ENCODE data around the gene ARHGEF12.

The ARHGEF12 gene

DNA sequence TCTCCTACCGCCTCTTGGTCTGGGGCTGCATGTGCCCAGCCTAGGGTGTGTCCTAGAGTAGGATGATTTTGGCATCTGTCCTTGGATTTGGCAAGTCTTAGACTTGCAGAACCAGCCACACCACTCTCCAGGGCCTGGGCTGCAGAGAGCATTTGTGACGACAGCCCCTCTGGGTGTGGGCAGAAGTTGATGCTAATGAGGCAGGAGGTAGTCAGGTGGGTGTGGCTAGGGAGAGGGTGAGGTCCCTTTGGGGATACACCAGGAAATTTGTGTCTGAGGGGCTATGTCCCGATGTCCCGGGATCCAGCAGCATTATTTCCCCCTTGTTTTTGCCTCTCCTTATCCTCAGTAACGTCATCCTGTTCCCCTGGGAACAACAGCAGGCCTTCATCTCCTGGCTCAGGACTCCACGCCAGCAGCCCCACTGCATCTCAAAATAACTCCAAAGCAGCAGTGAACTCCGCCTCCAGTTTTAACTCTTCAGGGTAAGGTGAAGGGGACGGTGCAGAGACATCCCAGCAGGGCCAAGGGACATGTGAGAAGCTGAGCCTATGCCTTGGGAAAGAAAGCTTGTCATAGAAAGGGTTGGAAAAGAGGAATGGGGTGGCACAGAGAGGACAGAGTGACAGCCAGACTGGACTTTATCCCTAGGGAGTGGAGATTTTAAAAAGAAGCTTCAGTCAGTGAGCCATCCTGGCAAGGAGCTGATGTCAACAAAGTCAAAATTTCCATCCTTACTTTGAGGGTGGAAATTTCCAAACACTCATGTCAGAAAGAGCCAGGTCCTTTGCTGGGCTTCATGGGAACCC, 19.1 kb upstream of the ARHGEF12 start:
- no peak for DNase-seq (ENCODE audit: low read depth in 2 of 3, low spot score in 1 of 3)

DNA sequence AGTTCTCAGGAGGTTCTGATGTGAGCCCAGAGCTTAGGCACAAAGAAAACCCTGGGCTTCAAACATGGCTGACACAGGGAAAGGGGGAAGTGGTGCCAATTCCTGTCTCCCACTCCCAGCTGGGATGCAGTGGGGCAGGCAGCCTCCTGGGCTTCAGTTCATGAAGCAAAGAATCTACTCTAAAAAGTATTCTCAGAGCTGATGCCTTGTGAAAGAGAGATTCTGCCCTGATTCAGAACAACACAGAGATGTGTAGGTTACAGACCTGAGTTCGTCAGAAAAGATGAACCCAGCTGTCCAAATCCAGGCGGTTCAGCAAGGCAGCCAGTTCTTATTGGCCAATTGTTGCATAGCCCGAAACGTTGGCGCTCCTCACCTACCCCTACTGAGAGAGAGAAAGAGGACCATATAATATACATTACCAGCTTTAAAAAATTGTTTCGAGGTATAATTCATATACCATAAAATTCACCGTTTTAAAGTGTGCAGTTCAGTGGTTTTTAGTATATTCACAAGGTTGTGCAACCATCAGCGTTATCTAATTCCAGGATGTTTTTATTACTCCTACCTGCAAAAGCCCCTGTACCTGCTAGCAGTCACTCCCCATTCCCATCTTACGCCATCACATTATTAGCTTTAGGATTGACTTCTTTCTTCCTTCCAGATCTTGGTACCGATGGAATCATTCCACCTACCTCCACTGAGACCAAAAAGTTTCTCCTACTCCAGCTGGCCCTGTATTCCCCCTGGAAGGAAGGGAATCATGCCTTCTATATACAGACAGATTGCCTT, 18.3 kb upstream of the ARHGEF12 start:
- no peak for DNase-seq (ENCODE audit: low read depth in 2 of 3, low spot score in 1 of 3)

DNA sequence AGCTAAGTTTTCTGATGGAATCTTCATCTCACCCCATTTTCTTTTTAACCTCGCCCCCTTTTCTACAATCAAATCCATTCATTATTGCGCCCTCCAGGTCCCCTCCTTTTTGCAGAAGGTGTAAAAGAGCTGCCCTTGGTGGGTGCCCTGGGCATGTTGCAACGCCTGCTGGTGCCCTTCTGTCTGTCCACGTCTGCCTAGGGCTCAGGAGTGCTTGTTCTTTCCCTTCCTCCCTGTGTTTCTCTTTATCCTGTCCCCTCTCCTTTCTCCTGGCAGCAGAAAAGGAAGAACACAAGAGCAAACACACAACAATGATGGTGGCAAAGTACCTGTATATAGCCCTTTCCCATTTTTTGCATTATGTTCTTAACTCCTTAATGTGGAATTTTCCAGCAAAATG, 17.3 kb upstream of the ARHGEF12 start:
- no peak for DNase-seq (ENCODE audit: low read depth in 2 of 3, low spot score in 1 of 3)

DNA sequence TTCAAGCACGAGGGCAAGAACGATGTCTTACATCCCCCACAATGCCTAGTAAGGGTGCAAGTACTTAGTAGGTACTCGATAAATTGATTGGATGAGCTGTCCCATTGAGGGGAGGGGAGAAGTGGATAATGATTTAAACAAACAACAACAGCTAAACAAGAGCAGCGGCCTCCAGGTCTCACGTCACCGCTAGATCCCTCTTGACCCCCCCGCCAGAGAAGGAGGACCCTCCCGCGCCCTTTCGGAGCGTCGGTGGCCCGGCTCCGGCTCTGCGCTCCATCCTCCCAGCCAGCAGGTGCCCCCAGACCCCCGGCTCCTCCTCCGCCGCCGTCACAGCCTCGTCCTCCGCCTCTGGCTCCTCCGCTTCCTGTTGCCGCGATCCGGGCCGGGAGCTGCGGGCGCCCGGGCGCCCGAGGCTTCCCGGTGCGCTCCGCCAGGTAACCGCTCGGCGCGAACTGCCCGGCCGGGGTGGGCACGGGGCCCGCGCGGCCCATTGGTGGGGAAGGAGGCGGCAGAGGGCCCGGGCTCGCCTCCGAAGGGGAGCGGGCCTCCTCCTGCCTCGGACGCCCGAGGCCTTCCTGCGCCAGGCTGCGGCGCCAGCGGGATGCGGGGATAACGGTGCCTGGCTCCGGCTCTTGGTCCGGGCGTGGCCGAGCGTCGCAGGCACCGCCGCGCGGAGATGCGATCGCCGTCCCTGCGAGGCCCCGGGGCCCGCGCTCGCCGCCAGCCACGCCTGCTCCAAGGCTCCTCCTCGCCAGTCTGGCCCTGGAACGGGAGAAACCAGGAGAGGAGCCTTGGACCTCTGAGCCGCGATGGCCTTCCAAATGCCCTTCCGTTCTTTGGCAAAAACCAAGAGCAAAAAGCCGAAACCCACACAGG, 11.0 kb upstream of the ARHGEF12 start, which contains the start of gene TLCD5:
TSS of gene TLCD5 (plus strand) at position 368 of the 879 bp plus-strand sequence. CDS start 2,143 bp downstream, outside the sequence.
- peak in 1 of 3 donors; percentile 41 for DNase-seq (ENCODE audit: low read depth in 2 of 3, low spot score in 1 of 3)

DNA sequence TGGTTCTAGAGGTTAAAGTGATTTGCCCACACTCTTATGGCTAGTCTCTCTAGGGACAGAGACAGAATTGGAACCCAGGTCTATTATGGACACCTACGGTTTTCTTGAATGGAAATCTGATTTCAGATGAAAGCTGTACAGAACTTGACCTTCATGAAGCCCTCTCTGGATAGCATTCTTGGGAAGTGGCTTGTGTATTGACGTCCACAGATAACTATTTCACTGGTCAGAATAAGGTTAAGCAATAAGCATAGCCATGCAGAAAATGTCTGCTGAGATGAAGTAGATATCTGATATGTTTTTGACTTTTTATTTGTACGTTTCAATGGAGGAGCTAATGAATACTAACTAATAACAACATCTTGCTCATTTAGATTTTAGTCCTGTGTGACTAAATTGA, 10.0 kb upstream of the ARHGEF12 start:
- DNase-seq (ENCODE audit: low read depth in 2 of 3, low spot score in 1 of 3): no peak

DNA sequence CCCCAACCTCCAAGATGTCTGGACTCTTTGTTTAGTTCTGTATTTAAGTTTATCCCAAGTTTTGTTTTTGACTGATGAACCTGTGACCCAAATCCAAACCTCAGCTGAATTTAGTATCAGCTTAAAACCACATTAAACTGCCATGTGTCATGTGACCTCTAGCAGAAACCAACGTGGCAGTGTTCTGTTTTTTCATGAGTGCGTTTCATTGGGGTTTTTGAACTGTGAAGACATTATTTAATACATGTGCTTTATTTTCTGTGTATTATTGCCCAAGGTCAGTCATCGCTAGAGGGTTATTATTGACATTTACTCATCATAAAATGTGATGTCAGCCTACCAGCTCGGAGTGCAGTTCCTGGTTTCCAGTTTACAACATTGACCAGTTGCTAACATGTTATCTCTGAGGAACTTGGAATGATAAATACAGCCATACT, 9.3 kb upstream of the ARHGEF12 start:
- no peak for DNase-seq (ENCODE audit: low read depth in 2 of 3, low spot score in 1 of 3)

DNA sequence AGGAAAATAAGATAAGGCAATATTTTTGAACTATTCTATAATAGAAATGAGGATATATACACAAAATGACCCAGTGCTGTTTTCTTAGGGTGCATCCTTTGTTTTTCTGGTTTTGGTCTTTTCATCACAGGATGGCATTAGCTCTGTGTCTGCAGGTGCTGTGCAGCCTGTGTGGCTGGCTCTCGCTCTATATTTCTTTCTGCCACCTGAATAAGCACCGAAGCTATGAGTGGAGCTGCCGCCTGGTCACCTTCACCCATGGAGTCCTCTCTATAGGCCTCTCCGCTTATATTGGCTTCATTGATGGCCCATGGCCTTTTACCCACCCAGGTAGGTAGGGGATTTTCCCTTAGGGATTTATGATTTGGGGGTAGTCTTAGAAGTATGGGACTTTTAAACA, 8.9 kb upstream of the ARHGEF12 start:
- no peak for DNase-seq (ENCODE audit: low read depth in 2 of 3, low spot score in 1 of 3)

DNA sequence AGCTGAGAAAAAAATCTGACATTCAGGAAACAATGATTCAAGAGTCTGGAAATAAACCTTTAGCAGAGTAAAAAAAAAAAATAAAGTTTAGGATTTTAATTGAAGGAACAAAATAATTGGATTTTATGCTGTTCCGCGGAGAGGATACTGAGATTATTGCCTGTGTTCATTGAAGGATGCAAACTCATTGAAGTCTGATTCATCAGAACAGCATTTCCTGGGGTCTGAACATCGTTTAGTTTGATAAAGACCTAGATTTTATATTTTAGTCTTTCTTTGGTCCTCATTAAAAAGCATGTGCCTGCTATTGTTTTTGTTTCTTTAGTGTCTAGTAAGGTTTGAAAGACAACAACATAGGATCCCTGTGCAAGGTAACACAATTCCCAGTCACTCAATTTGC, 6.7 kb upstream of the ARHGEF12 start:
- DNase-seq (ENCODE audit: low read depth in 2 of 3, low spot score in 1 of 3): no peak

DNA sequence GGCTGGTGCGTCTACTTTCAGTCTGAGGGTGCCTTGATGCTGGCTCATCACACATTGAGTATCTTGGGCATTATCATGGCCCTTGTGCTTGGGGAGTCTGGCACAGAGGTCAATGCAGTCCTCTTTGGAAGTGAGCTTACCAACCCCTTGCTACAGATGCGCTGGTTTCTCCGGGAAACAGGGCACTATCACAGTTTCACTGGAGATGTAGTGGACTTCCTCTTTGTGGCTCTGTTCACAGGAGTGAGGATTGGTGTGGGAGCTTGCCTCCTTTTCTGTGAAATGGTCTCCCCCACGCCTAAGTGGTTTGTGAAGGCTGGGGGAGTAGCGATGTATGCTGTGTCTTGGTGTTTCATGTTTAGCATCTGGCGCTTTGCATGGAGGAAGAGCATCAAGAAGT, 6.2 kb upstream of the ARHGEF12 start:
- DNase-seq (ENCODE audit: low read depth in 2 of 3, low spot score in 1 of 3): no peak

DNA sequence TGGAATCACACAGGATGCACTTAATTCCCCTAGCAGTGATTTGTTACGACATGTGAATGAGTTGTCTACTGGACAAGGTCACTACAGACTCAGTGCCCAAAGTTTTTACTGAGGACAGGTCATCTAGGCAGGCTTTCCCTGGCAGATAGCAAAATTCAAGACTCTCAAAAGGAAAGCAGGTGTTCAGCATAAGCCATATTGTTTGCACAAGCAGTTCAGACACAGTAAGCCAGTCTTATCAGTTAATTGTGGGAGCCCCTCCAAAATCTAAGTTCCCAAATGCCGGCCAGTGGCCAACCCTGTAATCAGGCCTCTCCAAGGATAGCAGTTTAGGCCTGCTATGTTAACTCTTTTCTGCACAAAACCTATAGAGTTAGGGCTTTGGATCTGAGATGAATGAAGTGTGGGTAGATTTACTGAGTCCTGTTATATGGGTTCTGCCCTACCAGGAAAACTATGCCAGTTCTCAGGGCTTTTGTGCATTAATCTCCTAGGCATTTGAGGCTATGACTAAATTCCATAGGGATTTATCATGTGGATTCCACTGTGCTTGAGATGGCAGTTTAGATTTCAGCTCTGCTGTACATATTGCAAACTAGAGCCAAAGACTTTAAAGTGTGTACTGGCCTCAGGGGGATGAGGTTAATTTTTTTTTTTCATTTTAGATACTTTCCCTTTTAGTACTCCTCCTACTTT, 4.8 kb upstream of the ARHGEF12 start:
- no peak for DNase-seq (ENCODE audit: low read depth in 2 of 3, low spot score in 1 of 3)

DNA sequence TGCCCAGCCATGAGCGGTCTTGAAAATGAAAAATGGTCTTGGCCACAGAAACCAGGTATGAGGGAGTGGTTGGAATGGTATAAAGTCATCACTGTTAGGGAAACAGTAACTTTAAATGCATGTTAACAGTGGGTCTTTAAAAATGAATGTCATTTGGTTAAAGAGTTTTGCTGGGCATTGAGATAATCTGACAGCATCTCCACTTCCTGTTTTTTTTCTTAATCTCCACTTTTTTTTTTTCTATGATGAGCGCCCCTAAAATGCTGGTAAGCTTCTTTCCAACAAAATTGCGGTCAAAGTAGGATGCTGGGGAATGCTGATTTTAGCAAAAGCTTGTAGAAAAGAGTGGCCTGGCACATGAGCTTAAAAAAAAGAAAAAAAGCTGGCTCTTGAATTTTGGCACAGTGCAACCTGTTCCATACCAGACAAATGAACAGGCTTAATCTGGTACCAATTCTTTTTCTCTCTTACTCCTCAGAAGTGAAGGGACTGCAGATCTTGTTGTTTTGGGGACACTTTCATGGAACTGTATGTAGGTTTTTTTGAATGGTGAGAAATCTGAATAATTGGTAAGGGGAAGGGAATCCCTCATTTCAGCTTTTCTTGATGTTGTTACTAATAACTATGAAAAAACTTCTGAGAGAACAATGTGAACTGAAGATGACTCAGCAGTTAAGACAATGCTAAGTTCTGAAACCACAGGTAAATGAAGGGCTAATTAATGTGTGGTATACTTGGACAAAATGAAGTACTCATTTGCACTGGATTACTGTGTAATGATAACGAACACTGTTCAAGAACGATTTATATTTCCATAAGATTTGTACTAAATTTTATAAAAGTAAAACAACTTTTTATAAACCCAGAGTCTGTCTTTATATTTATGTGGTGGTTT, 3.1 kb upstream of the ARHGEF12 start:
- no peak for DNase-seq (ENCODE audit: low read depth in 2 of 3, low spot score in 1 of 3)

DNA sequence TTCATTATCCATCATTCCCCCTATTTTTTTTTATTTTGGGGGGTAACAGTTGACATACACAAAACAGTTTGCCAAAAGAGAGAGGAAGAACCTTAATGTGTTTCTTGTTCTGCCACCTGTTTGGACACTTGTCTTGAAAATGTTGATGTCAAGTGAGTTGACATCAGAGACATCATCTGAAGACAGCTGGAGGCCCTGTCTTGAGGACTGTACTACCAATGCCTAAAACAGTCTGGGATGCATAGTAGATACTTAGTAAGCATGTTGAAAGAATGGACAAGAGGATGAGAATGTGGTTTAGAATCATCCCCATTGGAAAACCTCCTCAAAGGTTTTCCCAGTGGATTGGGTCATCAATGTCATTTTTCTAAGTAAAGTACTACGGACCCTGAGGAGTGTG, 2.4 kb upstream of the ARHGEF12 start:
- DNase-seq (ENCODE audit: low read depth in 2 of 3, low spot score in 1 of 3): no peak

DNA sequence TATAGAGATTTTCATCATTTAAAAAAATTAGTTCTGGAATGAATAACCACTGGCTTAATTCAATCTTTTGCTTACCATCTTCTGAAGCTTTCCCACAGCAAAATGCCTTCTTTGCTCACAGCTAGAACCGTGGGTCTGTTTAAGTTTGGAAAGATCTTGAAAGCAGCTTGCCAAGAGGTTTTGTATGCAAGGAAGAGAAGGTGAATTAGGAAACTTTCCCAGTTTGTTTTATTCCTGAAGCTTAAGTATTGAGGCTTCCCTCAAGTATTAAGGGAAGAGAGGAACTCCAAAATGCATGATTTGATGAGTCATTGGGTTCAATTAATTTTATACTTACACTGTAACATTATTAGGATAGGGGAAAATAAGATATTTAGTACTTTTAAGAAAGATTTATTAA, 1.9 kb upstream of the ARHGEF12 start:
- no peak for DNase-seq (ENCODE audit: low read depth in 2 of 3, low spot score in 1 of 3)

DNA sequence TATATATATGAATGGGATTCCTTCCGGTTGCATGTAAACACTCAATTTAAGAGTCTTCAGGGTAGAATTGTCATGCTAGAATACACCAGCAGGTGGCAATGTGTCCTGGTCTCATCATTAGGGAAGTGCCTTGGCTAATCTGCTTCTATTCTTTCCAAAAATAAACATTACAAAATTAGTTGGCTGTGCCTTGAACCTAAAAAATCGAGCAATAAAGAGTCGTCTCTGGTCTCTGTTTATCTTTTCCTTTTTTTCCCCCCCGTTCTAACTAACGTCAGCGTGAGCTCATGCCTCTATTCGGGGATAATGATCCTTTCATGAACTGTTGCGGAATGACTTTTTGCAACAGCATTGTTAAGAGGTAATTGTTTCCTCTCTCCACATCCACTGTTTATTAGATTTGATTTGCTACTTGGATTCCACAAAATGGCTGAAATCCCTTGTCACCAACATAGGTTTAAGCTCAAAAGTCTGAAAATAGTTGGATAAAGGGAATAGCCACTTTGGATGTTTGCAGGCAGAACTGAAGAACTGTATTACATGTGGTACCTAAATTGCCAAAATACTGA, 1.2 kb upstream of the ARHGEF12 start:
- peak in 2 of 3 donors; percentile 37 to 84 for DNase-seq (ENCODE audit: low read depth in 2 of 3, low spot score in 1 of 3)

DNA sequence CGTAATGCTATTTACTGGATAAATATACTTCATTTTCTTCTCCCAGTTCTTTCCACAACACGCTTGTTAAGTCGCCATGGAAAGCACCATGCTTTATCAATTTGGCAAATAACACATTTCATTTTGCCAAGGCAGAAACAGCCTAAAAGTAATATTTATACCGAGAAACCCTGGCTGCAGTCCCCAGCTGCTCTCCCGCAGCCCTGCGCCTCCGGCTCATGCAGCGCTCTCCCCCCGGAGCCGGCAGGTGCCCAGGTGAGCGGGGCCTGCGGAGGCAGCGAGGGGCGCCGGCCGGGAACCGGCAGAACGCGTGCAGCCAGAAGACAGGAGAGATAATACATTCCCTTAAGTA, 681 bp upstream of the ARHGEF12 start:
- no peak for DNase-seq (ENCODE audit: low read depth in 2 of 3, low spot score in 1 of 3)

DNA sequence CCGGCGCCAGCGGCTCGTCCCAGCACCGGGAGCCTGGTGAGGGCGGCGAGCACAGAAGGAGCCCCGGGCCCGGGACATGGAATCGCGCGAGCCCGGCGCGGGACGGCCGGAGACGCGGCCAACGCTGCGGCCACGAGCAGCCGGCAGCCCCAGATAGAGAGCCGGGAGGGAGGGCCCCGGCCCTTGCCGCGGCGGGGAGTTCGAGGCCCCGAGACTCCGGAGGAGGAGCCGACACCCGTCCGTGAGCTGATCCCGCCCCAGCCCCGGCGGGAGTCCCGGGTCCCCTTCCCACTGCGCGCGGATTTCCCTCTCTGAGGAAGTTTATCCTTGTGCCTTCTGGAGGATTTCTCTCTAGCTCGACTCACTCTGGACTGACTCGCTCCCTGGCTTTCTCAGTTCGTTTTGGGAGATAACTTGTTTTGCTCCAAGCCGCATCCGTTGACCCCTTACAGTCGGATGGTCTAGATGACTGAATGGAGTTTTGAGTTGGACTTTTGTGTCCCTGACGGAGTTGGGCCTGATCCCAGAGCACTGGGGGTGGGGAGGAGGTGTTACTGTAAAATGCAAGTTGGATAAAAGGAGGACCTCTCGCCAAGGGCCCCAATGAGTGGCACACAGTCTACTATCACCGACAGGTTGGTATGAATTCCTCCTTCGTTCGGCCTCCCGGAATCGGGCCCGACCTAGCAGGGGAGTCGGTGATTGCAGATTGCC, 585 bp downstream of the ARHGEF12 start:
- no peak for DNase-seq (ENCODE audit: low read depth in 2 of 3, low spot score in 1 of 3)

DNA sequence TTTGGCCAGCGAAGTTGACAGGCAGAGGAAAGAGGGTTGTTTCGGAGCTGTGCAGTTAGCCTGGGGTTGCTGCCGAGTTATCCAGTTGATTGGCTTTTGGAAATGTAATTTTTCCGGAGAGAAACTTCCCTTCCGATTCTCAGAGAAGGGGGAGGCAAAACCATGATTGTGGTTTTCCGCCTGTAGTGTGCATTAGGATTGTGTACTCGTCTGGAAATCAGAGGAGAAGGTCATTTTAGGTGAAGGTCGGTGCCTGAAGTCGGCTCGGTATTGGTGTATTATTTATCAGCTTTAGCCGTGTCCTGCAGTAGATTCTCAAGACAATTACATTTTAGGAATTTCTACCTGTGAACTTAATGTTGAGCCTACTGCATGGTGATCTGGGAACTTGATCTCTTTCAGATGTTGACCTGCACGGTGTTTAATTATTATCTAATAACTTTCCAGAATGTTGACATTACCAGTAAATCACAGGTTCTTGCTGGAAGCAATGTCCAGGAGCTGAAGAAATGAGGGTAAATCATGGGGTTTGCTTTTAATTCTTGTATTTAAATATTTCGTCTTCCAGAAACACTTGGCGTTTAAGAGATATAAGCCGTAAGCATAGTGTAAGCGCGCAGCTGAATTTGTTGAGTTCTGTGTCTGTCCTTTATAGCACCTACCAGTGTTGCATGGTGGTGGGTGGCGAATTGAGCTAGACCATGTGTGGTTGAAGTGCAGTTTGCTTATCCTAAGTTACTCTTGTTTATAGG, 1.3 kb downstream of the ARHGEF12 start:
- DNase-seq (ENCODE audit: low read depth in 2 of 3, low spot score in 1 of 3): no peak

Measured in stimulated activated CD4-positive, alpha-beta T cell treated with anti-CD3 and anti-CD28 coated beads, Interleukin-12 subunit alpha, Interleukin-12 subunit beta, amount 100 ng/mL, for 48 hours (primary cell).